ENCODE measurements around the gene LUZP2.

DNA sequence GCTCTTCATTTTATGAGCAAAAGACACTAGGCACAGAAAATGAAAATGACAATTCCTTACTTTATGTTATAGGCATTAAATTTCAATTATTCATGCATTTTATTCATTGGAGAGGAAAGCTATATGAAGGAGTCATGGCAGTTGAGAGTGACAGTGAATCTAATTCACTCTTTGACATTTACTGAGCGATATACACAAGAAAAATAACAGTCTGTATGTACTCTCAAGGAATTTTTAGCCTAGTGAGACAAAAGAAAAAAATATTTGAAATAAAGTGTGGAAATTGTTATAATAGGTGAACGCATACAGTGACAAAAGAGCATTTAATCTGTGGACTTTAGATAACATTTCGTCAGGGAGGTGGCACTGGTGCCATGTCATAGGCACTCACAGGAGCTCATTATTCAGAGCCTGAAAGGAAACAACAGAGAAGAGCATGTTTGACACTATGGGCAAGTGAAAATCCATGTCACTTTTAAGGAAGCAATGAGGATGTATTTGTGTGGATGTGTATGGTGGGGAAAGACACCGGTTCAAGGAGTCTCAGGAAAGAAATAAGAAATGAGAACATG is 323.1 kb downstream of the LUZP2 start:
- TF ChIP-seq CTCF (IDR thresholded peaks at IDR 0.05) (no peak), POLR2A (IDR thresholded peaks at IDR 0.05) (no peak), POLR2AphosphoS5 (IDR thresholded peaks at IDR 0.05) (no peak)
